Keratinocyte (primary cell): ENCODE data around the gene G3BP2. TPM values are rescaled to one million over a fixed set of nuclear protein-coding genes. Genes with fewer than 3 reads are reported as not detected.

Source experiments
- DNase-seq: peaks from one replicate; pipeline ENCODE4 v3.0.0-alpha.2; 2011; ENCODE audit warnings: low read depth, missing footprints, low spot score
- FAIRE-seq: peaks from 2 replicates; lab custom pipeline; 2011; peaks lifted over from hg19 to GRCh38; lab: Jason Lieb, UNC
- H2AFZ ChIP-seq: 2 replicates; pipeline ENCODE4 v1.6.0; 2012; ENCODE audit warnings: low read length, control low read depth, inconsistent platforms; ENCODE audit not compliant: control insufficient read depth
- H3K27ac ChIP-seq: 2 replicates; pipeline ENCODE4 v1.5.1; 2011; ENCODE audit warnings: low read length; ENCODE audit not compliant: control insufficient read depth, insufficient read depth
- H3K27me3 ChIP-seq: 3 replicates; pipeline ENCODE4 v1.6.0; 2011; ENCODE audit warnings: low read length; ENCODE audit not compliant: control insufficient read depth, insufficient read depth; ENCODE audit errors: extremely low read depth
- H3K36me3 ChIP-seq, 2 experiments: 2 replicates in 1 of 2; 3 replicates in 1 of 2; pipeline ENCODE4 v1.5.1; 2011; ENCODE audit warnings: low read length in 2 of 2, mild to moderate bottlenecking in 1 of 2; ENCODE audit not compliant: control insufficient read depth in 2 of 2, insufficient read depth in 2 of 2; ENCODE audit errors: extremely low read depth in 1 of 2
- H3K4me1 ChIP-seq: 3 replicates; pipeline ENCODE4 v1.5.1; 2011; ENCODE audit warnings: low read length; ENCODE audit not compliant: control insufficient read depth, insufficient read depth; ENCODE audit errors: extremely low read depth
- H3K4me2 ChIP-seq: 3 replicates; pipeline ENCODE4 v1.6.0; 2011; ENCODE audit warnings: low read depth, low read length; ENCODE audit not compliant: control insufficient read depth, insufficient read depth; ENCODE audit errors: extremely low read depth
- H3K4me3 ChIP-seq, 3 experiments: fragments of 200-600 bp in 1 of 3; sonication (generic) in 1 of 3; 2 replicates in 2 of 3; 3 replicates in 1 of 3; pipeline ENCODE4 v1.5.1; 2011 to 2016; ENCODE audit warnings: low read length in 3 of 3, mild to moderate bottlenecking in 3 of 3, control low read depth in 2 of 3, inconsistent platforms in 1 of 3, low read depth in 1 of 3, mixed read lengths in 1 of 3, mixed run types in 1 of 3, moderate library complexity in 1 of 3; ENCODE audit not compliant: control insufficient read depth in 2 of 3, insufficient read depth in 2 of 3; ENCODE audit errors: extremely low read depth in 1 of 3
- H3K79me2 ChIP-seq: 2 replicates; pipeline ENCODE4 v1.6.0; 2012; ENCODE audit warnings: low read length; ENCODE audit not compliant: control insufficient read depth, insufficient read depth
- H3K9ac ChIP-seq: 3 replicates; pipeline ENCODE4 v1.6.0; 2011; ENCODE audit warnings: low read length; ENCODE audit not compliant: control insufficient read depth, insufficient read depth; ENCODE audit errors: extremely low read depth
- H3K9me1 ChIP-seq: 3 replicates; pipeline ENCODE4 v1.6.0; 2011; ENCODE audit warnings: low read length; ENCODE audit not compliant: control insufficient read depth, insufficient read depth; ENCODE audit errors: extremely low read depth
- H3K9me3 ChIP-seq: 2 replicates; pipeline ENCODE4 v1.5.1; 2012; ENCODE audit warnings: low read depth, low read length; ENCODE audit not compliant: control insufficient read depth
- H4K20me1 ChIP-seq: 3 replicates; pipeline ENCODE4 v1.6.0; 2011; ENCODE audit warnings: low read length; ENCODE audit not compliant: control insufficient read depth, insufficient read depth; ENCODE audit errors: extremely low read depth
- EZH2 ChIP-seq: IDR thresholded peaks from one replicate; pipeline ENCODE4 v1.6.1; 2012; ENCODE audit warnings: inconsistent platforms, mild to moderate bottlenecking, low read length, moderate library complexity
- dilution Hi-C: fragments of 300-500 bp; cut with MboI; formaldehyde crosslinking; loops from one replicate; pipeline ENCODE4 v1.7.0; 2020; ENCODE audit warnings: low sequenced_read_pairs; ENCODE audit not compliant: extremely low pct_ligation_motif_present
- polyA minus RNA-seq, 3 experiments: library from RNA; depleted of rRNA, polyadenylated mRNA; stranded (reverse); fragments of >200 nt; gene quantifications; 1 replicate in 1 of 3; 2 replicates in 1 of 3; 3 replicates in 1 of 3; pipeline ENCODE4 v1.2.3, GENCODE V29; 2011
- polyA plus RNA-seq, 5 experiments: library from polyadenylated mRNA; depleted of rRNA in 3 of 5; stranded (reverse) in 3 of 5; stranded (forward) in 1 of 5; unstranded in 1 of 5; fragments of >200 nt; gene quantifications; 1 replicate in 1 of 5; 2 replicates in 3 of 5; 3 replicates in 1 of 5; pipeline versions ENCODE4 v1.2.1 to v1.2.3, GENCODE V29; 2011 to 2012; ENCODE audit warnings: missing spikeins in 2 of 5, low read depth in 1 of 5, low replicate concordance in 1 of 5
- TF ChIP-seq, protein P1 (sequence below), 3 experiments: IDR thresholded peaks in 1 of 3; conservative IDR thresholded peaks in 1 of 3; optimal IDR thresholded peaks in 1 of 3; 2 replicates in 2 of 3; 3 replicates in 1 of 3; pipeline versions ENCODE3 to v1.5.1; 2011; ENCODE audit warnings: low read length in 3 of 3, mild to moderate bottlenecking in 3 of 3, moderate library complexity in 2 of 3, control low read depth in 1 of 3, inconsistent platforms in 1 of 3; ENCODE audit not compliant: insufficient read depth in 2 of 3; ENCODE audit errors: extremely low read depth in 1 of 3

G3BP2 gene
- polyA plus RNA-seq, result 85.9 to 137 TPM (median 107 TPM) in 3 replicates
- 339 TPM for polyA plus RNA-seq (2011; ENCODE audit: low read depth)
- 73.9 and 130 TPM in 2 replicates for polyA plus RNA-seq (2011; cell fraction: cytosol; rRNA removed)
- polyA plus RNA-seq (2011; cell fraction: nucleus; rRNA removed), result 98.1 and 125 TPM in 2 replicates
- polyA plus RNA-seq (2012; ENCODE audit: low replicate concordance), result 61.7 and 118 TPM in 2 replicates
- 18.9 to 137 TPM (median 73.9 TPM) in 3 replicates for polyA minus RNA-seq
- polyA minus RNA-seq (2011; cell fraction: cytosol; rRNA and poly(A)+ RNA removed), result 83.8 TPM
- 64.8 and 126 TPM in 2 replicates for polyA minus RNA-seq (2011; cell fraction: nucleus; rRNA and poly(A)+ RNA removed)

DNA sequence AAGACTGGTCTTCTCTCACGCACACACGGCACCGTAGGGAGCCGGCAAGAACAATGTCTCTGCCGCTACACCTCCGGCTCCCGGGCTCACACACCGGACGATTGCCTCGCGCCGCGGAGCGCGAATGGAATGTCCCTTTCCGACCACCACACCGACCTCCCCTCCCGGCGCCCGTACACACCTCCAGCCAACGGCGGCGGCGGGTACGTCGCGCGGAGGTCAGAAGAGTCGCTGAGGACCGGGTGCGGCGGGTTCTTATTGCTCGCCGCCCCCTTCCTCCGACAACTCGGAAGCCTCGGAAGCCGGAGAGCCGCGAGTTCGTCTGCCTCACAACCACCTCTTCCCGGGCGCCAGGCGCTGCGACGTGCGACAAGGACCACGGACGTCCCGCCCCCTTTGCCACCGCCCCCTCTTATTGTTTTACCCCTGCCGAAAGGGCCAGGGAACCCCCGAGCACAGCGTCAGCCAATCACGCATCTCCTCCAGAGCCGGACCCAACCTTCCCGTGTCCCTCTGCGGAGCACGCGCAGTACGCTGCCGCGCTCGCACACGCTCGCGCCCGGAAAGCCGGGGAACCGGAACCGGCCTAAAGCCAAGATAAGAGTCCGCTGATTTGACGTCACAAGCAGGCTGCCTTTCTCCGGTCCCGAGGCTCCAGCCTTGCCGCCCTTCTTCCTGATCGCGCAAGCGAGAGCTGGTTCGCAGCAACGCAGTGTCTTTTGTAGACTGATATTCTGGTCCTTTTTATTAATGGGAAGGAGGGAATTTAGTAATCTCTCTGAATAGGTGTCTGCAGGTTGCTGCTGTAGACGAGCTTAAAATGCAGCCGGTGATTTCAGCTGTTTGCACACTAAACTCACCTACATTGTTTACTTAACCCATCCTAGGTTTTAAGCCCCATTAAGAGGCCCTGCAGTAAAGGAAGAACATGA lies at the start of gene G3BP2:
G3BP2 (minus strand) TSS at position 385 of the 932 bp plus-strand sequence. CDS start 11,386 bp downstream, outside the sequence.
- Histone ChIP-seq H4K20me1 (no peaks in the 10 kb centered on the region), H3K9me1 (no peaks in the 10 kb centered on the region), H3K4me3 (peak within 1 kb of the TSS; percentile 74 to 95 (median 94)), H3K9ac (peak within 1 kb of the TSS; percentile 95), H3K9me3 (no peaks in the 10 kb centered on the region), H3K4me1 (peaks cover 21% of the 10 kb centered on the region), H3K27ac (peak within 1 kb of the TSS; percentile 88), H3K4me2 (peak within 1 kb of the TSS; percentile 95), H2AFZ (peak within 1 kb of the TSS; percentile 88), H3K27me3 (no peaks in the 10 kb centered on the region), H3K79me2 (peaks cover 48% of the 10 kb centered on the region), H3K36me3 (no peaks in the 10 kb centered on the region)
- TF ChIP-seq, protein P1, sequence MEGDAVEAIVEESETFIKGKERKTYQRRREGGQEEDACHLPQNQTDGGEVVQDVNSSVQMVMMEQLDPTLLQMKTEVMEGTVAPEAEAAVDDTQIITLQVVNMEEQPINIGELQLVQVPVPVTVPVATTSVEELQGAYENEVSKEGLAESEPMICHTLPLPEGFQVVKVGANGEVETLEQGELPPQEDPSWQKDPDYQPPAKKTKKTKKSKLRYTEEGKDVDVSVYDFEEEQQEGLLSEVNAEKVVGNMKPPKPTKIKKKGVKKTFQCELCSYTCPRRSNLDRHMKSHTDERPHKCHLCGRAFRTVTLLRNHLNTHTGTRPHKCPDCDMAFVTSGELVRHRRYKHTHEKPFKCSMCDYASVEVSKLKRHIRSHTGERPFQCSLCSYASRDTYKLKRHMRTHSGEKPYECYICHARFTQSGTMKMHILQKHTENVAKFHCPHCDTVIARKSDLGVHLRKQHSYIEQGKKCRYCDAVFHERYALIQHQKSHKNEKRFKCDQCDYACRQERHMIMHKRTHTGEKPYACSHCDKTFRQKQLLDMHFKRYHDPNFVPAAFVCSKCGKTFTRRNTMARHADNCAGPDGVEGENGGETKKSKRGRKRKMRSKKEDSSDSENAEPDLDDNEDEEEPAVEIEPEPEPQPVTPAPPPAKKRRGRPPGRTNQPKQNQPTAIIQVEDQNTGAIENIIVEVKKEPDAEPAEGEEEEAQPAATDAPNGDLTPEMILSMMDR (optimal IDR thresholded peaks at IDR 0.05 in 1 of 3, IDR thresholded peaks at IDR 0.05 in 1 of 3, conservative IDR thresholded peaks at IDR 0.05 in 1 of 3; ENCODE audit: extremely low read depth in 1 of 3, insufficient read depth in 2 of 3, low read length in 3 of 3), result no peak
- TF ChIP-seq EZH2, result no peak
- DNase-seq (peak; percentile 71), FAIRE-seq (peak; percentile 58)
- dilution Hi-C loops, result no loop called here

- Histone ChIP-seq H3K27me3 (no peaks in the 10 kb centered on the region), H3K9me3 (no peaks in the 10 kb centered on the region), H3K36me3 (no peaks in the 10 kb centered on the region), H3K4me2 (peak overlapping the region; percentile 7), H3K4me3 (no peak overlapping the region), H3K27ac (no peak overlapping the region), H4K20me1 (no peaks in the 10 kb centered on the region), H3K9me1 (no peaks in the 10 kb centered on the region), H3K79me2 (peaks cover 31% of the 10 kb centered on the region), H2AFZ (no peak overlapping the region), H3K4me1 (peaks cover 29% of the 10 kb centered on the region), H3K9ac (no peak overlapping the region)
- FAIRE-seq (no peak), DNase-seq (no peak)
- dilution Hi-C loops, result no loop called here
- TF ChIP-seq EZH2, result no peak
- TF ChIP-seq, protein P1 (optimal IDR thresholded peaks at IDR 0.05 in 1 of 3, IDR thresholded peaks at IDR 0.05 in 1 of 3, conservative IDR thresholded peaks at IDR 0.05 in 1 of 3; ENCODE audit: extremely low read depth in 1 of 3, insufficient read depth in 2 of 3, low read length in 3 of 3), result no peak
These were observed 49.2 kb upstream of the G3BP2 start for GRCh38 chr4:75722417-75722816.
